ENCODE results near the gene SLC7A4.

SLC7A4 gene

DNA sequence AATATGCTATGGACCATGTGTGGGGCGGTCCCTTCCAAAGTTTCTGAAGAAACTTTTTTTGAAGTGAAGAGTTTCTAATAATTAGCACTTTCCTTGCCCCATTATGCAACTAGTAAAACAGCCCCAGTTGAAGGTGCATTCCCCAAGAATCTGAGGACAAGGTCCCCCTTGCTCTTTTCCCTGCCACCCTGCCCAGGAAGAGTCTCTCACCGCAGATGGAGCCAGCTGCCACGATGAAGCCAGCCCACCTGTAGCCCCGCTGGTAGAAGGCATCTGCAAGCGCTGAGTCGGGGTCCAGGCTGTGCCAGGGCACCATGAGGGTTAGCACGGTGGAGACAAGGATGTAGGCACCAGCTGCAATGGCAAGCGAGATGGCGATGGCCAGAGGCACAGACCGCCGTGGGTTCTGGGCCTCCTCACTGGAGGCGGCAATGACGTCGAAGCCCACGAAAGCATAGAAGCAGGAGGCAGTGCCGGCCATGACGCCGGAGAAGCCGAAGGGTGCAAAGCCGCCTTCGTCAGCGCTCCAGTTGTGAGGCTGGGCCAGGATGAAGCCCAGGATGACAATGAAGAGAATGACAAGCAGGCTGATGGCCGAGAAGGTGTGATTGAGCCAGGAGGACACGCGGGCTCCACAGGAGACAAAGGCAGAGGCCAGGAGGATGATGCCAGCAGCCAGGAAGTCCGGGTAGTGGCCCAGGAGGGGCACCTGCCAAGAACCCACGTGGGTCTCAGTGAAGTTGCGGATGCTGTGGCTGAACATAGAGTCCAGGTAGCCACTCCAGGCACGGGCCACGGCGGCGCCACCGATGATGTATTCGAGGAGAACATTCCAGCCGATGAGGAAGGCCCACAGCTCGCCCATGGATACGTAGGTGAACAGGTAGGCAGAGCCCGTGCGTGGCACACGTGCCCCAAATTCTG, 1.5 kb downstream of the SLC7A4 start:
- no peak for TF ChIP-seq ZFX (IDR thresholded peaks at IDR 0.05; ENCODE audit: borderline replicate concordance)
- TF ChIP-seq, protein P1, sequence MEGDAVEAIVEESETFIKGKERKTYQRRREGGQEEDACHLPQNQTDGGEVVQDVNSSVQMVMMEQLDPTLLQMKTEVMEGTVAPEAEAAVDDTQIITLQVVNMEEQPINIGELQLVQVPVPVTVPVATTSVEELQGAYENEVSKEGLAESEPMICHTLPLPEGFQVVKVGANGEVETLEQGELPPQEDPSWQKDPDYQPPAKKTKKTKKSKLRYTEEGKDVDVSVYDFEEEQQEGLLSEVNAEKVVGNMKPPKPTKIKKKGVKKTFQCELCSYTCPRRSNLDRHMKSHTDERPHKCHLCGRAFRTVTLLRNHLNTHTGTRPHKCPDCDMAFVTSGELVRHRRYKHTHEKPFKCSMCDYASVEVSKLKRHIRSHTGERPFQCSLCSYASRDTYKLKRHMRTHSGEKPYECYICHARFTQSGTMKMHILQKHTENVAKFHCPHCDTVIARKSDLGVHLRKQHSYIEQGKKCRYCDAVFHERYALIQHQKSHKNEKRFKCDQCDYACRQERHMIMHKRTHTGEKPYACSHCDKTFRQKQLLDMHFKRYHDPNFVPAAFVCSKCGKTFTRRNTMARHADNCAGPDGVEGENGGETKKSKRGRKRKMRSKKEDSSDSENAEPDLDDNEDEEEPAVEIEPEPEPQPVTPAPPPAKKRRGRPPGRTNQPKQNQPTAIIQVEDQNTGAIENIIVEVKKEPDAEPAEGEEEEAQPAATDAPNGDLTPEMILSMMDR (IDR thresholded peaks at IDR 0.05): no peak

DNA sequence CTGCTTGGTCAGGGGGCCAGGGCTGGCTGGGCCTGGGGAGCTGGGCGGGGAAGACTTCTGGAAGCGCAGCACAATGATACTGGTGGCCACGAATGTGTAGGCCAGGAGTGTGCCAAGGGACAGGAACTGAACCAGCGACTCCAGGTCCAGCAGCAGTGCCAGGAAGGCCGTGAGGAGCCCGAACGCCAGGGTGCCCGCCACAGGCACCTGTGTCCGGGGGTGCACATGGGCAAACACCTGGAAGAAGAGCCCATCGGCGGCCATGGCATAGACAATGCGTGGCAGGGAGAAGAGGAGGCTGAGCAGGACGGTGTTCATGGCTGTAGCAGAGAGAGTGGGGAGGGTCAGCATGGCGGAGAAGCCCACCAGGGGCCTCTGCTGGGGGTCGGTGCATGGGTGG, 2.3 kb downstream of the SLC7A4 start:
- no peak for TF ChIP-seq ZFX (IDR thresholded peaks at IDR 0.05; ENCODE audit: borderline replicate concordance)
- TF ChIP-seq, protein P1 (IDR thresholded peaks at IDR 0.05): no peak
- no peak overlapping the region for H3K27ac ChIP-seq

More for the DNA sequence above, 1.5 kb downstream of the SLC7A4 start:
- no peak overlapping the region for H3K27ac ChIP-seq

DNA sequence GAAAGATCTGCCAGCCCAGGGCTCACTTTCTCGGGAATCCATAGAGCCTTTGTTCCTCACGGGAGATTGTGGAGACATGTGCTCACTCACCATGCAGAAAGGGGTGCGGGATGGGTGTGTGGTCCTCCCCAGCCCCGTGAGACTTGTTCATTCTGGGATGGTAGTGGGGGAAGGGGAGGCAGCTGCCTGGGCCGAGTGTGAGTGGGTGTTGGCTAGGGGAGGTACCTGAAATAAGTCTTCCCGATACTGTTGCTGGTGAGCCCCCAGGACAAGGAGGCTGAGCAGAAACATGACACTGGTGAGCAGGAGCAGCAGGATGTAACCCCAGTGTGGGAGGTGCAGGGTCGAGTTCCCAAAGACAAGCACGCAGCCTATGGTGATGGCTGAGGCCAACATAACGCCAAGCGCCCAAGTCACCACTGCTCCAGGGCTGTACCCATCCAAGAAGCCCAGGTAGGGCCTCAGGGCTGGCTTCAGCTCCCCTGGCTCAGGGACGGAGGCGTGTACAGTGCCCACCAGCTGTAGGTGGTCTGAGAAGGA, 2.8 kb downstream of the SLC7A4 start:
- no peak for TF ChIP-seq ZFX (IDR thresholded peaks at IDR 0.05; ENCODE audit: borderline replicate concordance)
- TF ChIP-seq, protein P1 (IDR thresholded peaks at IDR 0.05): no peak
- no peak overlapping the region for H3K27ac ChIP-seq

DNA sequence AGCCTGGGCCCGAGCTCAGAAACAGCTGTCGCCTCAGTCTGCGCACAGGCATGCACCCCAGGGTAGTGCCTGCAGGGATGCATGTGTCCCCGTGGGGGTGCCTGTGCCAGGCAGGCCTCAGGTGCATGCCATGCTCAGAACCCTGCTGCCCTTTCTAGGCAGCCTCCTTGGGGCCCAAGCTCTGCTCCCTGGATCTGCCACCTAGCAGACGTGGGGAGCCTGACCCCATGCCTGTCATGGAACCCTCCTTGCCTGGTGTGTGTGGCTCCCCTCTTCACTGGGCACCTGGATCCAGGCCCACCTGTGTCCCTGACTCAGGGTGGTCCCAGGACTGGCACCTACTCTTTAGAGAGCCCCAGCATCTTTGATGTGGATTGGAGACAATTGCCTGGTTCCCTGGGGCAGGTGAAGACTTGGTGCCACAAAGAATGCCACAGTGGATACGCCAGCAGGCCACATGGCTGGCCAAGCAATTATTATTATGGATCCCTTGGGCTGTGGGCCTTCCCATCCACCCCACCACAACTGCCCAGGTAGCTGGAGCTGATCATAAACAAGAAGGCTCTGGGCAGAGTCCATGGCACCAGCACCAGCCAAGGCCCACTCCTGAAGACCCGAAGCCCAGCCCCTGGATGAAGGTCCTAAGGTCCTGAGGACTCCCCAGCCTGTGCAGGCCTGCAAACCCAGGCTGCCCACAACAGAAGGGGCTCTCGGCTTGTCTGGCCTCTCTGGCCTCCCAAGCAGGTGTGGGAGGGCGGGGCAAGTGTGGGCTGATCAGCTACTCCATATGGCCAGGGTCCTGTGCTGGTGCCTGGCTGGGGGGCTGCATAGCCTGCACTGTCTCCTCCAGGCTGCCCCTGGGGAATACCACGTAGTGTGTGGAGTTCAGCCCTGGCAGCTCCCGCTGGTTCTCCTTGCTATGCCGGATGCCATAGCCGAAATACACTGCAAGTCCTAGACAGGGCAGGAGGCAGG, 3.8 kb downstream of the SLC7A4 start:
- H3K27ac ChIP-seq: no peak overlapping the region
- TF ChIP-seq ZFX (IDR thresholded peaks at IDR 0.05; ENCODE audit: borderline replicate concordance): no peak
- TF ChIP-seq, protein P1 (IDR thresholded peaks at IDR 0.05): no peak

DNA sequence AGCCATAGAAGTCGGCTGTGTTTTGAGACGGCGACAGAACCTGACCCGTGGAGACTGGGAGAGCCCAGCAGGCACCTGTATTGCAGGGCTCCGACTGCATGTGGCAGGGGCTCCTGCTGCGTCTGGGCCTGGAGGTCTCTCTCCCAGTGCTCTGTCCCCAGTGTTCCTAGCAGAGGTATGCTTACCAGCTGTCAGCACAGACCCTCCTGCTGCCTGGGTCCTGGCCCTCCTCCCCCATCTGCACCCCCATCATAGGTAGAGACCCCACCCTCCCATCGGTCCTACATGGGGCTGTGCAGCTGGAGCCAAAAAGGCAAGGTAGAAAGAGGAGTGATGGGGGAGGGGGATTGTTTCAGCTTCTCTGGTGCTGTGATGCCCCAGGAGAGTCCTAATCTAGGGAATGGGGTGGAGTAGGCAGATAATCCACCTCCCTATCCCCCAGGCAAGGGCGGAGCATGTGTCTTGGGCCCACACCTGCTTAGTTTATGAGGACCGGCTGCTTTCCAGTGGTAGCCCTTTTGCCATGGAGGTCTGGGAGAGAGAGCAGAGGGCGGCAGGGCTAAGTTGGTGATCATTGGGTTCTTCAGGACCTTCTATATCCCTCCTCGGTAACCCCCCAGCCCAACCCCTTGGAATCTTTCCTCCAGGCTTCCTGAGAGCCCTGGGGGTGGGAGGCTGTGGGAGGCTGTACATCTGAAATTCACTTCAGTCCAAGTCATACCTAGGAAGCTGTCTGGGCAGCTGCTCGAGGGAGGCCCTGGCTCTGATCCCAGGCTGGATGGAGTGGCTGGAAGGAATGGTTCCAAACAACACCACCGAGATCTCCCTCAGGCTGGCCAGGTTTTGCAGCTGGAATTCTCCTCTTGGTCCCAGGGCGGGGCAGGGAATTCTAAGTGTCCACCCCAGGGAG, 5.3 kb downstream of the SLC7A4 start:
- H3K27ac ChIP-seq: no peak overlapping the region
- no peak for TF ChIP-seq ZFX (IDR thresholded peaks at IDR 0.05; ENCODE audit: borderline replicate concordance)
- TF ChIP-seq, protein P1 (IDR thresholded peaks at IDR 0.05): no peak
